ENCODE data around the gene ALPI. TPM values are rescaled to one million over a fixed set of nuclear protein-coding genes. Genes with fewer than 3 reads are reported as not detected.

The ALPI gene
- total and polyA plus RNA-seq, 2 donors (not counting 1 experiment from before 2014, with no cell fraction given), result not detected

GRCh38 chr2:232460171-232460570 lies 4.2 kb downstream of the ALPI start:
- no peaks in the 10 kb centered on the region for H3K36me3 ChIP-seq (ENCODE audit: control insufficient read depth, insufficient read depth, low read length)
- H3K27me3 ChIP-seq (ENCODE audit: control insufficient read depth, insufficient read depth, low read length), result peaks cover 3% of the 10 kb centered on the region
- no peak overlapping the region for H3K4me2 ChIP-seq (ENCODE audit: extremely low read depth, insufficient read depth, low read length)
- no peak for DNase-seq (ENCODE audit: low read depth in 2 of 2)
- H3K4me3 ChIP-seq (replicated peaks in 1 of 4; ENCODE audit: control extremely low read depth in 1 of 4, insufficient read depth in 1 of 4, low read depth in 3 of 4, low read length in 4 of 4), result no peak overlapping the region
- H3K4me1 ChIP-seq (ENCODE audit: control insufficient read depth, extremely low read depth, insufficient read depth, low read length), result no peaks in the 10 kb centered on the region
- no peak for TF ChIP-seq EZH2 (IDR thresholded peaks at IDR 0.05; ENCODE audit: low read length, missing control alignments)
- TF ChIP-seq, protein P1, sequence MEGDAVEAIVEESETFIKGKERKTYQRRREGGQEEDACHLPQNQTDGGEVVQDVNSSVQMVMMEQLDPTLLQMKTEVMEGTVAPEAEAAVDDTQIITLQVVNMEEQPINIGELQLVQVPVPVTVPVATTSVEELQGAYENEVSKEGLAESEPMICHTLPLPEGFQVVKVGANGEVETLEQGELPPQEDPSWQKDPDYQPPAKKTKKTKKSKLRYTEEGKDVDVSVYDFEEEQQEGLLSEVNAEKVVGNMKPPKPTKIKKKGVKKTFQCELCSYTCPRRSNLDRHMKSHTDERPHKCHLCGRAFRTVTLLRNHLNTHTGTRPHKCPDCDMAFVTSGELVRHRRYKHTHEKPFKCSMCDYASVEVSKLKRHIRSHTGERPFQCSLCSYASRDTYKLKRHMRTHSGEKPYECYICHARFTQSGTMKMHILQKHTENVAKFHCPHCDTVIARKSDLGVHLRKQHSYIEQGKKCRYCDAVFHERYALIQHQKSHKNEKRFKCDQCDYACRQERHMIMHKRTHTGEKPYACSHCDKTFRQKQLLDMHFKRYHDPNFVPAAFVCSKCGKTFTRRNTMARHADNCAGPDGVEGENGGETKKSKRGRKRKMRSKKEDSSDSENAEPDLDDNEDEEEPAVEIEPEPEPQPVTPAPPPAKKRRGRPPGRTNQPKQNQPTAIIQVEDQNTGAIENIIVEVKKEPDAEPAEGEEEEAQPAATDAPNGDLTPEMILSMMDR (conservative IDR thresholded peaks at IDR 0.05 in 1 of 2, IDR thresholded peaks at IDR 0.05 in 1 of 2; ENCODE audit: low read depth in 1 of 2, low read length in 2 of 2), result no peak
- no peaks in the 10 kb centered on the region for H4K20me1 ChIP-seq (ENCODE audit: control insufficient read depth, extremely low read depth, insufficient read depth, low read length)
- H3K79me2 ChIP-seq (ENCODE audit: control insufficient read depth, insufficient read depth, low read length), result no peaks in the 10 kb centered on the region
- H3K9me3 ChIP-seq (ENCODE audit: control insufficient read depth, insufficient read depth, low read depth, low read length), result no peaks in the 10 kb centered on the region
- no peak overlapping the region for H3K27ac ChIP-seq (ENCODE audit: insufficient read depth, low read length)
- no peak overlapping the region for H3K9ac ChIP-seq (ENCODE audit: insufficient read depth, low read length)
- H2AFZ ChIP-seq (ENCODE audit: low read length), result no peak overlapping the region

- Histone ChIP-seq H3K9ac (ENCODE audit: insufficient read depth, low read length) (no peak overlapping the region), H3K27ac (ENCODE audit: insufficient read depth, low read length) (no peak overlapping the region), H2AFZ (ENCODE audit: low read length) (no peak overlapping the region), H4K20me1 (ENCODE audit: control insufficient read depth, extremely low read depth, insufficient read depth, low read length) (no peaks in the 10 kb centered on the region), H3K27me3 (ENCODE audit: control insufficient read depth, insufficient read depth, low read length) (peaks cover 3% of the 10 kb centered on the region), H3K36me3 (ENCODE audit: control insufficient read depth, insufficient read depth, low read length) (no peaks in the 10 kb centered on the region), H3K79me2 (ENCODE audit: control insufficient read depth, insufficient read depth, low read length) (no peaks in the 10 kb centered on the region), H3K4me1 (ENCODE audit: control insufficient read depth, extremely low read depth, insufficient read depth, low read length) (no peaks in the 10 kb centered on the region), H3K4me3 (replicated peaks in 1 of 4; ENCODE audit: control extremely low read depth in 1 of 4, insufficient read depth in 1 of 4, low read depth in 3 of 4, low read length in 4 of 4) (no peak overlapping the region), H3K9me3 (ENCODE audit: control insufficient read depth, insufficient read depth, low read depth, low read length) (no peaks in the 10 kb centered on the region), H3K4me2 (ENCODE audit: extremely low read depth, insufficient read depth, low read length) (no peak overlapping the region)
- TF ChIP-seq, protein P1 (conservative IDR thresholded peaks at IDR 0.05 in 1 of 2, IDR thresholded peaks at IDR 0.05 in 1 of 2; ENCODE audit: low read depth in 1 of 2, low read length in 2 of 2), result no peak
- no peak for TF ChIP-seq EZH2 (IDR thresholded peaks at IDR 0.05; ENCODE audit: low read length, missing control alignments)
- no peak for DNase-seq (ENCODE audit: low read depth in 2 of 2)
Observed at GRCh38 chr2:232463701-232464543, 8.0 kb downstream of the ALPI start.

GRCh38 chr2:232464544-232464885 lies 8.6 kb downstream of the ALPI start:
- H3K79me2 ChIP-seq (ENCODE audit: control insufficient read depth, insufficient read depth, low read length), result no peaks in the 10 kb centered on the region
- H3K9me3 ChIP-seq (ENCODE audit: control insufficient read depth, insufficient read depth, low read depth, low read length), result no peaks in the 10 kb centered on the region
- no peak for DNase-seq (ENCODE audit: low read depth in 2 of 2)
- no peak overlapping the region for H3K9ac ChIP-seq (ENCODE audit: insufficient read depth, low read length)
- H3K4me2 ChIP-seq (ENCODE audit: extremely low read depth, insufficient read depth, low read length), result no peak overlapping the region
- no peak overlapping the region for H2AFZ ChIP-seq (ENCODE audit: low read length)
- H3K27ac ChIP-seq (ENCODE audit: insufficient read depth, low read length), result no peak overlapping the region
- peaks cover 3% of the 10 kb centered on the region for H3K27me3 ChIP-seq (ENCODE audit: control insufficient read depth, insufficient read depth, low read length)
- H4K20me1 ChIP-seq (ENCODE audit: control insufficient read depth, extremely low read depth, insufficient read depth, low read length), result no peaks in the 10 kb centered on the region
- no peaks in the 10 kb centered on the region for H3K4me1 ChIP-seq (ENCODE audit: control insufficient read depth, extremely low read depth, insufficient read depth, low read length)
- no peak overlapping the region for H3K4me3 ChIP-seq (replicated peaks in 1 of 4; ENCODE audit: control extremely low read depth in 1 of 4, insufficient read depth in 1 of 4, low read depth in 3 of 4, low read length in 4 of 4)
- no peaks in the 10 kb centered on the region for H3K36me3 ChIP-seq (ENCODE audit: control insufficient read depth, insufficient read depth, low read length)
- TF ChIP-seq, protein P1 (conservative IDR thresholded peaks at IDR 0.05 in 1 of 2, IDR thresholded peaks at IDR 0.05 in 1 of 2; ENCODE audit: low read depth in 1 of 2, low read length in 2 of 2), result no peak
- no peak for TF ChIP-seq EZH2 (IDR thresholded peaks at IDR 0.05; ENCODE audit: low read length, missing control alignments)

Data from fibroblast of lung (primary cell).